Suprapubic skin (tissue), 4 donors: Measurements from ENCODE around the gene KANSL1.

Experiments used
- EP300 ChIP-seq: sonication (generic); formaldehyde crosslinking; IDR thresholded peaks from one replicate; pipeline ENCODE4 v1.6.1; 2017; ENCODE audit warnings: antibody characterized with exemption
- POLR2A ChIP-seq, 2 donors: fragments of 450-650 bp; IDR thresholded peaks; one replicate each; pipeline ENCODE4 v1.6.1; 2017; ENCODE audit warnings: antibody characterized with exemption in 2 of 2, mild to moderate bottlenecking in 2 of 2, moderate library complexity in 2 of 2
- POLR2AphosphoS5 ChIP-seq, 3 donors: sonication (generic); formaldehyde crosslinking; IDR thresholded peaks; one replicate each; pipeline ENCODE4 v1.6.1; 2017; ENCODE audit warnings: antibody characterized with exemption in 3 of 3
- TF ChIP-seq, protein P1 (sequence below), 2 donors: fragments of 200-600 bp in 1 of 2; fragments of 450-650 bp in 1 of 2; sonication (generic) in 1 of 2; IDR thresholded peaks; one replicate each; pipeline ENCODE4 v1.5.1; 2016 to 2019; ENCODE audit warnings: antibody characterized with exemption in 2 of 2, mild to moderate bottlenecking in 1 of 2, moderate library complexity in 1 of 2

DNA sequence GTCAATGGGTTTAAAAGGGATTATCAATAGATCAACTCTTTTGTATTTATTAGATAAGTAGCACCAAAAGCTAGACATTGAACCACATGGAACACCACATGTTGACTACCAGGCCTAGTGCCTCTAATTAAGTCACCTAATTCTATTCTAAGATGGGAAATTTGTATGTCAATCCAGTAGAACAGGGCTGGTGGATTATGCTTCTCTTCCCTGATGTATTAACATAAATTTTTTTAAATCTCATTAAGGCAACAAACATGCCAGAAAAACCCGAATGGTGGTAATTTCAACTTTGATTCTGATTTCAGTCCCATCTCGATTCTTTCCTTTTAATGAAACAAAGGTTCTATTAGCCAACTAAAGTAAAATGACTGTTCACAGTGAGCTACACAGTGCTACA is 92.6 kb downstream of the KANSL1 start:
- TF ChIP-seq EP300, result no peak
- TF ChIP-seq, protein P1, sequence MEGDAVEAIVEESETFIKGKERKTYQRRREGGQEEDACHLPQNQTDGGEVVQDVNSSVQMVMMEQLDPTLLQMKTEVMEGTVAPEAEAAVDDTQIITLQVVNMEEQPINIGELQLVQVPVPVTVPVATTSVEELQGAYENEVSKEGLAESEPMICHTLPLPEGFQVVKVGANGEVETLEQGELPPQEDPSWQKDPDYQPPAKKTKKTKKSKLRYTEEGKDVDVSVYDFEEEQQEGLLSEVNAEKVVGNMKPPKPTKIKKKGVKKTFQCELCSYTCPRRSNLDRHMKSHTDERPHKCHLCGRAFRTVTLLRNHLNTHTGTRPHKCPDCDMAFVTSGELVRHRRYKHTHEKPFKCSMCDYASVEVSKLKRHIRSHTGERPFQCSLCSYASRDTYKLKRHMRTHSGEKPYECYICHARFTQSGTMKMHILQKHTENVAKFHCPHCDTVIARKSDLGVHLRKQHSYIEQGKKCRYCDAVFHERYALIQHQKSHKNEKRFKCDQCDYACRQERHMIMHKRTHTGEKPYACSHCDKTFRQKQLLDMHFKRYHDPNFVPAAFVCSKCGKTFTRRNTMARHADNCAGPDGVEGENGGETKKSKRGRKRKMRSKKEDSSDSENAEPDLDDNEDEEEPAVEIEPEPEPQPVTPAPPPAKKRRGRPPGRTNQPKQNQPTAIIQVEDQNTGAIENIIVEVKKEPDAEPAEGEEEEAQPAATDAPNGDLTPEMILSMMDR (IDR thresholded peaks at IDR 0.05), result no peak
- TF ChIP-seq POLR2A (IDR thresholded peaks at IDR 0.05), result no peak
- no peak for TF ChIP-seq POLR2AphosphoS5 (IDR thresholded peaks at IDR 0.05)
